Stimulated activated CD4-positive, alpha-beta T cell treated with anti-CD3 and anti-CD28 coated beads, Interleukin-2, amount 100 ng/mL, for 48 hours (primary cell): Measurements from ENCODE around the gene IL13RA2.

Experiments
- DNase-seq, 2 donors: peaks; one replicate each; pipeline ENCODE4 v3.0.0-alpha.2; 2020

Gene IL13RA2

DNA sequence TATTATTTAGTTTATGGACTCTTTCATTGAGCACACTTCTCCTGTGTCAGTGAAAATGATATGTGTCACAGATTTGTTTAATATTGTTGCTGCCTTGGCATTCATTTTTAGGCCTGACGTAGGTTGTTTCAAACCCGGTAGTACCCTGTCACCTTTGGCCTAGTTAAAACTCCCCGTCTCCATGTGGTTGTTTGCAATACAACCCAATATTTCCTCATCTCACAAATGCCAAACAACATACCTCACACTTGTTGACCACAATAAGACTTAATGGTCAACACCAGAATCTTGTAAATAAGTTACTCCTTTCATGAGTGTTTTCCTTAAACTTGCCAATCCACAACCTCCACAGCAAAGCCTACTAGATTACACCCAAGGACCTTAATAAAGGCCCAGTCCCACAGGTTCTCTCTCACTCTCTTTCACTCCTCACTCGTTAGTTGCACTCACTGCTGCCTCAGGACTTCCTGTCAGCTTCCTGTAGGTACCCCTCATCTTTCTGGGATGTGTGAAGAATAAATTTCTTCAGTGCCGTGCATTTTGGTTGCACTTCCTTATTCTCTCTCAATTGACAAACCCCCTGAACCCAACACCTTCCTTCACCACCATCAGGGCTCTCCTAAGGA lies 31.3 kb downstream of the IL13RA2 start:
- DNase-seq = no peak

DNA sequence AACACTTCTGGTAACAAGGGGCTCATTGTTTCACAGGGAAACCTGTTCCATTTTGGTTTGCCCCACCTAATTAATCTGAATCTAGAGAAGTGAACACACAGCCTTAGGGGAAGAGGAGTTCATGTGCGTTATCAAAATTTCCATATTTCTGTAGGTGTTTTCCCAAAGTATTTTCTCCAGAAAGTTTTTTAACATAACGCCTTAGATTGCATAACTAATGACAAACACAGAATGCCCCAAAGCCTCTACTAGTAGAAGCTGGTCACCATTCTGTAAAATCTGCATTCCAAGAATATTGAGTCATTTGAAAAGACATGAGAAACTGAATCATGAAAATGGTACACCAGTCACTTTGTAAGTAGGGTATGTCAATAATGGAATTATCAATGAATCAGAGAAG lies 41.1 kb downstream of the IL13RA2 start:
- DNase-seq = no peak

GRCh38 chrX:114973013-114973412 lies 44.4 kb downstream of the IL13RA2 start:
- DNase-seq = no peak

DNA sequence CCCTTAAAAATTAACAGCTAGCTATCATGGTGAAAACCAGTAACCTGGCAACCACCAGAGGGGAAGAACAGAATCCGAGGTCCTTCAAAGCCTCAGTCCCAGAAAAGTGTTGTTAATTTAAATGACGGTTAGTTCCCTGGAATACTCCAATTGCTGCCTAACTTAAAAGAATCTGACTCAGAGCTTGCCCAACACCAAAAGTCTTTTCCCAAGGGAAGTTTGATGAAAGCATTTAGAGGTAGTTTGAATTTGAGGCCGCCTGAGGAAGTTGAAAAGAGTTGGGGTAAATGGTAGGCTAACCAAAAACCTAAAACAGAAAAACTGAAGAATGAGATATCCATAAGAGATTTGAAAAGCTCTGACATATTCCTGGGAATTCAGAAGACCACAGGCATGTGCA lies 46.6 kb downstream of the IL13RA2 start:
- no peak for DNase-seq

- DNase-seq = no peak
These were observed 53.0 kb downstream of the IL13RA2 start for GRCh38 chrX:114964374-114964773.

- DNase-seq = no peak
These were observed 55.2 kb downstream of the IL13RA2 start for GRCh38 chrX:114962209-114962608.

GRCh38 chrX:114959729-114960128 lies 57.7 kb downstream of the IL13RA2 start:
- no peak for DNase-seq
